Measurements from ENCODE around the gene TSEN34. TPM values are rescaled to one million over a fixed set of nuclear protein-coding genes. Genes with fewer than 3 reads are reported as not detected.
"Not testable (repeated sequence)": the region's sequence is repeated elsewhere in the genome, so short reads cannot be mapped to it uniquely, and the experiment has no call there.

TSEN34 gene
- total RNA-seq, 2 experiments from 2014 or later: 8.3 to 12.1 TPM

- H3K9me3 Mint-ChIP-seq (ENCODE audit: low read depth); H3K27me3 Mint-ChIP-seq; H3K36me3 Mint-ChIP-seq (ENCODE audit: low read depth); H3K4me3 Mint-ChIP-seq; CTCF ChIA-PET; H3K4me1 Mint-ChIP-seq; H3K27ac Mint-ChIP-seq; POLR2A ChIA-PET; DNase-seq; intact Hi-C loops (cut with DNase I, micrococcal nuclease); ATAC-seq: not testable (repeated sequence)
Measured at GRCh38 chr19:54219702-54220101, 28.6 kb downstream of the TSEN34 start.

GRCh38 chr19:54221947-54222346, 30.8 kb downstream of the TSEN34 start:
- H3K9me3 Mint-ChIP-seq (ENCODE audit: low read depth); DNase-seq; H3K4me3 Mint-ChIP-seq; H3K36me3 Mint-ChIP-seq (ENCODE audit: low read depth); H3K4me1 Mint-ChIP-seq; ATAC-seq; H3K27ac Mint-ChIP-seq; H3K27me3 Mint-ChIP-seq; CTCF ChIA-PET; POLR2A ChIA-PET: not testable (repeated sequence)
- intact Hi-C loops (cut with DNase I, micrococcal nuclease): loop anchor here (2.0 kb wide), 2 partner anchors 17 to 23 kb away; no protein-coding TSS in a partner anchor

GRCh38 chr19:54222474-54223276, 31.6 kb downstream of the TSEN34 start, which contains the start of gene LILRB3:
LILRB3 (minus strand) TSS chr19:54223007; CDS start chr19:54222976, 31 bp downstream.
- ATAC-seq: peak; percentile 26
- CTCF ChIA-PET; DNase-seq; H3K4me3 Mint-ChIP-seq; H3K27ac Mint-ChIP-seq; H3K36me3 Mint-ChIP-seq (ENCODE audit: low read depth); H3K27me3 Mint-ChIP-seq; H3K9me3 Mint-ChIP-seq (ENCODE audit: low read depth); POLR2A ChIA-PET; H3K4me1 Mint-ChIP-seq: not testable (repeated sequence)
- intact Hi-C loops (cut with DNase I, micrococcal nuclease): loop anchor here (2.0 kb wide), 2 partner anchors 16 to 22 kb away; no protein-coding TSS in a partner anchor

- ChIA-PET POLR2A (interaction anchor here (1.1 kb wide), 1 partner anchor 15 kb away, joined by 3 read pairs; no protein-coding TSS in a partner anchor), CTCF (interaction anchor here (0.7 kb wide), 1 partner anchor 22 kb away, joined by 3 read pairs; no protein-coding TSS in a partner anchor)
- H3K36me3 Mint-ChIP-seq (ENCODE audit: low read depth); H3K9me3 Mint-ChIP-seq (ENCODE audit: low read depth); H3K4me3 Mint-ChIP-seq; H3K27ac Mint-ChIP-seq; ATAC-seq; H3K4me1 Mint-ChIP-seq; DNase-seq; H3K27me3 Mint-ChIP-seq: not testable (repeated sequence)
- intact Hi-C loops (cut with DNase I, micrococcal nuclease): loop anchor here (2.0 kb wide), 2 partner anchors 15 to 21 kb away; no protein-coding TSS in a partner anchor
Measured at GRCh38 chr19:54223277-54223936, 32.3 kb downstream of the TSEN34 start.

- H3K4me1 Mint-ChIP-seq; H3K27ac Mint-ChIP-seq; H3K27me3 Mint-ChIP-seq; ATAC-seq; DNase-seq; H3K36me3 Mint-ChIP-seq (ENCODE audit: low read depth); H3K4me3 Mint-ChIP-seq; H3K9me3 Mint-ChIP-seq (ENCODE audit: low read depth): not testable (repeated sequence)
- intact Hi-C loops (cut with DNase I, micrococcal nuclease): loop anchor here (2.0 kb wide), 2 partner anchors 15 to 21 kb away; no protein-coding TSS in a partner anchor
- ChIA-PET CTCF (interaction anchor here (0.7 kb wide), 1 partner anchor 21 kb away, joined by 3 read pairs; no protein-coding TSS in a partner anchor), POLR2A (interaction anchor here (1.1 kb wide), 1 partner anchor 16 kb away, joined by 3 read pairs; no protein-coding TSS in a partner anchor)
Measured at GRCh38 chr19:54223937-54224281, 32.8 kb downstream of the TSEN34 start.

- POLR2A ChIA-PET; H3K36me3 Mint-ChIP-seq (ENCODE audit: low read depth); ATAC-seq; H3K4me1 Mint-ChIP-seq; H3K9me3 Mint-ChIP-seq (ENCODE audit: low read depth); intact Hi-C loops (cut with DNase I, micrococcal nuclease); H3K4me3 Mint-ChIP-seq; DNase-seq; H3K27ac Mint-ChIP-seq: not testable (repeated sequence)
- peaks cover 11% of the 10 kb centered on the region for H3K27me3 Mint-ChIP-seq
- CTCF ChIA-PET: interaction anchor here (0.8 kb wide), 1 partner anchor 14 kb away, joined by 4 read pairs; no protein-coding TSS in a partner anchor
Measured at GRCh38 chr19:54224619-54225018, 33.5 kb downstream of the TSEN34 start.

- ATAC-seq (no peak), DNase-seq (no peak)
- Mint-ChIP-seq H3K27ac (no peak overlapping the region), H3K36me3 (ENCODE audit: low read depth) (no peaks in the 10 kb centered on the region), H3K27me3 (peaks cover 13% of the 10 kb centered on the region), H3K4me1 (peaks cover 6% of the 10 kb centered on the region), H3K4me3 (no peak overlapping the region), H3K9me3 (ENCODE audit: low read depth) (no peaks in the 10 kb centered on the region)
- intact Hi-C loops (cut with DNase I, micrococcal nuclease): no loop called here
- CTCF ChIA-PET: interaction anchor here (1.2 kb wide), 1 partner anchor 37 kb away, joined by 5 read pairs; no protein-coding TSS in a partner anchor
- POLR2A ChIA-PET: interaction anchor here (0.7 kb wide), 1 partner anchor 23 kb away, joined by 3 read pairs; no protein-coding TSS in a partner anchor
Measured at GRCh38 chr19:54229146-54229545, 38.0 kb downstream of the TSEN34 start.

GRCh38 chr19:54230031-54230430, 38.9 kb downstream of the TSEN34 start:
- peaks cover 19% of the 10 kb centered on the region for H3K27me3 Mint-ChIP-seq

GRCh38 chr19:54231077-54231931, 40.2 kb downstream of the TSEN34 start:
- H3K4me3 Mint-ChIP-seq: no peak overlapping the region
- H3K4me1 Mint-ChIP-seq: peaks cover 6% of the 10 kb centered on the region
- peak; percentile 92 for DNase-seq
- peak; percentile 99 for ATAC-seq
- no peaks in the 10 kb centered on the region for H3K36me3 Mint-ChIP-seq (ENCODE audit: low read depth)
- ChIA-PET POLR2A (no interaction called here), CTCF (interaction anchor here (1.4 to 1.5 kb wide), 3 partner anchors 38 to 61 kb away, joined by 4 to 7 read pairs (median 5); no protein-coding TSS in a partner anchor)
- H3K27me3 Mint-ChIP-seq: peaks cover 22% of the 10 kb centered on the region
- H3K27ac Mint-ChIP-seq: no peak overlapping the region
- H3K9me3 Mint-ChIP-seq (ENCODE audit: low read depth): no peaks in the 10 kb centered on the region
- intact Hi-C loops (cut with DNase I, micrococcal nuclease): loop anchor here (1.0 kb wide), 2 partner anchors 43 to 63 kb away; no protein-coding TSS in a partner anchor

More at GRCh38 chr19:54230031-54230430, 38.9 kb downstream of the TSEN34 start:
- H3K4me1 Mint-ChIP-seq: peaks cover 6% of the 10 kb centered on the region
- DNase-seq (no peak), ATAC-seq (no peak)
- H3K27ac Mint-ChIP-seq: no peak overlapping the region
- CTCF ChIA-PET: interaction anchor here (0.9 to 1.0 kb wide), 2 partner anchors 56 to 61 kb away, joined by 3 read pairs; no protein-coding TSS in a partner anchor
- no peak overlapping the region for H3K4me3 Mint-ChIP-seq
- H3K9me3 Mint-ChIP-seq (ENCODE audit: low read depth): no peaks in the 10 kb centered on the region
- intact Hi-C loops (cut with DNase I, micrococcal nuclease): no loop called here
- no peaks in the 10 kb centered on the region for H3K36me3 Mint-ChIP-seq (ENCODE audit: low read depth)
- POLR2A ChIA-PET: no interaction called here

- CTCF ChIA-PET: interaction anchor here (0.8 to 1.9 kb wide), 2 partner anchors 32 to 66 kb away, joined by 4 to 7 read pairs; no protein-coding TSS in a partner anchor
Measured at GRCh38 chr19:54233941-54234340, 42.8 kb downstream of the TSEN34 start.

More at GRCh38 chr19:54233941-54234340, 42.8 kb downstream of the TSEN34 start:
- Mint-ChIP-seq H3K27ac (no peak overlapping the region), H3K4me3 (no peak overlapping the region), H3K27me3 (peaks cover 22% of the 10 kb centered on the region), H3K36me3 (ENCODE audit: low read depth) (no peaks in the 10 kb centered on the region), H3K4me1 (peaks cover 6% of the 10 kb centered on the region), H3K9me3 (ENCODE audit: low read depth) (no peaks in the 10 kb centered on the region)
- DNase-seq: no peak
- intact Hi-C loops (cut with DNase I, micrococcal nuclease): no loop called here
- no peak for ATAC-seq
- POLR2A ChIA-PET: no interaction called here

All from activated CD4-positive, alpha-beta T cell treated with anti-CD3 and anti-CD28 coated beads for 36 hours (primary cell).